ENCODE measurements around the gene NFIX.

DNA sequence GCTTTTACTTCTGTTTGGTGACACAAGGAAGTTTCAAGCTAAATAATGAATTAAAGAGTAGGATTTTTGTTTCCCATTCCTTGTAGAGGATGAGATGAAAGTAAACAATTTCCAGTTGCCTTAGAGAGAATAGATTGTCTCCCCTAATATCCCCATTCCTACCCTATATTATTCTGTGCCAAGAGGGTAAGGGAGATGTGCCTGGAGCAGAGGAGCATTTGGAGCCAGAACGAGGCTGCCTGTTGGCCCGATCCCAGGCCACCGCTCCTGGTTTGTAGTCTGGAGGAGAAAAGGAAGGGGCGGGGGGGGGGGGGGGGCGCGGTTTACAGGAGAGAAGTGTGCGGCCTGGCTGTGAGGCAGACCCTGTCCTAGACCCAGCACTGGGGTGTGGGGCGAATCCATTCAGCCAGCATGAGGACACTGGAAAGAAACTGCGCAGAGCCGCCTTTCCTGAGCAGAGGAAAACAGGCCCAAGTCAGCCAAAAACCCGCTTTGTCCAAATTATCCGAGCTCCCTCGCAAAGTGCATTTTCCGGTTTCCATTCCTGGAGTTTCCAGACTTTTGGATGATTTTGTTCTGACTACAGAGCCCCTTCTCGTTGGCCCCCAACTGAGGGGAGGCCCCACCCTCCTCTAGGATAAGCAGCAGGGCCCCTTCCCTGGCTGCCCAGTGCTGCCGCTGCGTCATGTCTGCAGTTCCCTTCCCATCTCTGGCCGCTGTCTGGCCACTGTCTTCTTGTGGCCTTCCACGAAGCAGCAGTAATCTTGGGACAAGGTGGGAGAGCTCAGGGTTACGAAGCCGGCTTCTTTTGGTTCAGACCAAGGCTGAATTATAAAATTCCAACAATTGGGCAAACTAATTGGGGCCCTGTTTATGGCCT is 23.0 kb downstream of the NFIX start:
- TF ChIP-seq FOXM1 (CRISPR knock-in tag; IDR thresholded peaks at IDR 0.05) (no peak), SSRP1 (CRISPR knock-in tag; IDR thresholded peaks at IDR 0.05) (no peak), RXRA (CRISPR knock-in tag; IDR thresholded peaks at IDR 0.05) (no peak)
